HFF-Myc (cell line): ENCODE measurements around the gene ROBO1.

Source experiments
- DNase-seq: peaks from one replicate; pipeline ENCODE4 v3.0.0-alpha.2; 2011; ENCODE audit warnings: low read depth; ENCODE audit errors: extremely low read depth
- H3K4me3 ChIP-seq: replicated peaks from 2 replicates; pipeline ENCODE4 v1.5.1; 2011; ENCODE audit warnings: low read depth, mild to moderate bottlenecking, control low read depth, low read length
- TF ChIP-seq, protein P1 (sequence below): IDR thresholded peaks from 2 replicates; pipeline ENCODE4 v1.5.1; 2012; ENCODE audit warnings: mild to moderate bottlenecking, low read depth, low read length, control low read depth; ENCODE audit errors: missing control alignments

ROBO1 gene

DNA sequence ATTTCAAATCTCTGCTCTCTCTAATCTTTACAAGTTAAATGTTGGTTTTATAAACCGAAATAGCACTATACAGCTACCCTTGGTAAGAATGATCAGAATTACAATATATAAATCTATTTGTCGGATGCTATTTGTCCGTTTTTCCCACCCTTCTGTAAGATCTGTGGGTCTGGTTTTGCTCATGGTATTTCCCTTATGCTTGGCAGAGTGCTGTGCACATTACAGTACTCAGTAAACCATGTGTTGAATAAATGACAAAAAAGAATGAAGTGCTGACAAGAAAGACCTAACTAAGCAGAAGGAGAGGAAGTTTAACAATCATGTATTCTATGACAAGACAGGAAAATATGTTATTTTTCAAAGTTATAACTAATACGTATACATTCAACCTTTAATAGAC, 827.2 kb downstream of the ROBO1 start:
- no peak for DNase-seq
- H3K4me3 ChIP-seq = no peak overlapping the region
- TF ChIP-seq, protein P1, sequence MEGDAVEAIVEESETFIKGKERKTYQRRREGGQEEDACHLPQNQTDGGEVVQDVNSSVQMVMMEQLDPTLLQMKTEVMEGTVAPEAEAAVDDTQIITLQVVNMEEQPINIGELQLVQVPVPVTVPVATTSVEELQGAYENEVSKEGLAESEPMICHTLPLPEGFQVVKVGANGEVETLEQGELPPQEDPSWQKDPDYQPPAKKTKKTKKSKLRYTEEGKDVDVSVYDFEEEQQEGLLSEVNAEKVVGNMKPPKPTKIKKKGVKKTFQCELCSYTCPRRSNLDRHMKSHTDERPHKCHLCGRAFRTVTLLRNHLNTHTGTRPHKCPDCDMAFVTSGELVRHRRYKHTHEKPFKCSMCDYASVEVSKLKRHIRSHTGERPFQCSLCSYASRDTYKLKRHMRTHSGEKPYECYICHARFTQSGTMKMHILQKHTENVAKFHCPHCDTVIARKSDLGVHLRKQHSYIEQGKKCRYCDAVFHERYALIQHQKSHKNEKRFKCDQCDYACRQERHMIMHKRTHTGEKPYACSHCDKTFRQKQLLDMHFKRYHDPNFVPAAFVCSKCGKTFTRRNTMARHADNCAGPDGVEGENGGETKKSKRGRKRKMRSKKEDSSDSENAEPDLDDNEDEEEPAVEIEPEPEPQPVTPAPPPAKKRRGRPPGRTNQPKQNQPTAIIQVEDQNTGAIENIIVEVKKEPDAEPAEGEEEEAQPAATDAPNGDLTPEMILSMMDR = no peak

DNA sequence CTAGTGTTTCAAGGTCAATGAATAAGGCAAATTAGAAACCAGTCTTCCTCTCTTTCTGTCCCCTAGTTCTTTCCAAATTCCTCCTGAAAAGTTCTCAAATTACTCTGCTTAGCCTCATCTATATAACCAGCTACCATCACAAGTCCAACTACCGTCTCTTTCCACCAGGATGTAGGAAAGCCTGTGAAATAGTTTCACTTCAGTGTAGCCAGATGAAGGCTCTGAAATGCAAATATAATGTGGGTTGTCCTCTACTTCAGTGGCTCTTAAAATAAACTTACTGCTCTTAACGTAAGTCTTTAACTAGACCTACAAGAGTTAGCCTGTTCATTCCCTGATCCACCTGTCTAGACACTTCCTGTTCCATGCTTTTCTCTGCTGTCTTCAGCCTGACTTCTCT, 827.7 kb downstream of the ROBO1 start:
- H3K4me3 ChIP-seq = no peak overlapping the region
- no peak for DNase-seq
- TF ChIP-seq, protein P1 = no peak

DNA sequence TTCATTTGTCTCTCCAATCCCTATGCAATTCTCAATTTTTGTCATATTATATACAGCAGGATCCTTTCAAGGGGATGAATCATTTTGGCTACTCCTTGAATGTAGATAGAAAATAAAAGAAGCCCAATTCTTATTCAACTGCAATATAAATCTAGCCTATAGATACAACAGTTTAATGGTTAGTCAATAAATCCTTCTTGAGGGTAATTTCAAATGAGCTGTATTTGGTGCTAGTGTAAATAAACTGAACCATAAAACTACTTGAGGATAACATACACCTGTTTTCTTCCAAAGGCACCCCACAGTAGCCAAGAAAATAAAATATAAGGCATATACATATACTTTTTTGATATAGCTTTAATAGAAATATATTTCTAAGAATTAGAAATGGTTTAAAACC, 830.3 kb downstream of the ROBO1 start:
- no peak overlapping the region for H3K4me3 ChIP-seq
- TF ChIP-seq, protein P1 = no peak
- DNase-seq = no peak

DNA sequence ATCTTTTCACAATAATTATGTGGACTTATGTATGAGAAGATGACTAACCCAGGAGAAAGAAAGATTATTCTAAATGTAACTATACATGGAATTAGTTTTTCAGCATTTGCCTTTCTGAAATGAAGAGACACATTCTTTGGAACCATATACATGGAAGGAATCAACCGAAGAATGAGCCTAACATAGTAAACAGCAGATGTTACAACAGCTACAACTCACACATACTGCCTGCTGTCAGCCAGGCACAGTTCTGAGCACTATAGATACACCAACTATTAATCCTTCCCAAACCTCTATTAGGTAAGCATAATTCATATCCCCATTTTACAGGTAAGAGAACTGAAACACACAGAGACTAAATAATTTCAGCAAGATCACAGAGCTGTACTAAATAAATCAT, 840.0 kb downstream of the ROBO1 start:
- TF ChIP-seq, protein P1 = no peak
- H3K4me3 ChIP-seq = no peak overlapping the region
- DNase-seq = no peak

DNA sequence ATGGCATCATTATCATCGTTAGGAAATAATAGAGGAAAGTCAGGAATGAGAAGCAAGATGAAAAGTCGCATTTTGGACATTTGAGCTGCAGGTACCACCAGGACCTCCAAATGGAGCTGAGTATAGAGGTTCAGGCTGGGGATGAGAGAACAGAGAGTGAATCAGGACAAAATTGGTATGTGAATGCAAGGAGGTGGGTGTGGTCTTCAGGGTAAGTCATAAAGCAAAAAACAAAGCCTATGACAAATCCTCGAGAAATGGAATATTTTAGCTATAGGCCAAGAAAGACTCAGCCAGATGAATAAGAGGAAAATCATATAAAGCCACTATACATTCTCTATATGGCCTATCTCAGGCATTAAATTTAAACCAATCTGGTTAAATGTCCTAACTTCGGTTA, 841.3 kb downstream of the ROBO1 start:
- DNase-seq = no peak
- H3K4me3 ChIP-seq = no peak overlapping the region
- TF ChIP-seq, protein P1 = no peak

DNA sequence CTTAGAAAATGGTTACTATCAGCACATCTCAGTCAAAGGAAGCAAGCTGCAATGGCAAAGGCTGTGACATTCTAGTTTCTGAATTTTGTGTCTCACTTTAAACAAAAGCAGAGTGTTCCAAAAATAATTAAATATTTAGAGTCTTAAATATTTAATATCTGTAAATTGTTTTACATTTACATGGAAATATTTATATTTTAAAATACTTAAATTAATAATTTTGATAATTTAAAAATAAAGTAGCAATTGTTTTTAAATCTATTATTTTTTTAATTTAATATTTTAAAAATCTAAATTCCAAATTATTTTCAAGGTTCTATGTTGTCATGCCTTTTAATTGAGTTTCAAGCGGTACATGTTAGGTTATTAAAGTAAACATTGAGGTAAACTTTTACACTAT, 843.1 kb downstream of the ROBO1 start:
- DNase-seq = no peak
- TF ChIP-seq, protein P1 = no peak
- H3K4me3 ChIP-seq = no peak overlapping the region

DNA sequence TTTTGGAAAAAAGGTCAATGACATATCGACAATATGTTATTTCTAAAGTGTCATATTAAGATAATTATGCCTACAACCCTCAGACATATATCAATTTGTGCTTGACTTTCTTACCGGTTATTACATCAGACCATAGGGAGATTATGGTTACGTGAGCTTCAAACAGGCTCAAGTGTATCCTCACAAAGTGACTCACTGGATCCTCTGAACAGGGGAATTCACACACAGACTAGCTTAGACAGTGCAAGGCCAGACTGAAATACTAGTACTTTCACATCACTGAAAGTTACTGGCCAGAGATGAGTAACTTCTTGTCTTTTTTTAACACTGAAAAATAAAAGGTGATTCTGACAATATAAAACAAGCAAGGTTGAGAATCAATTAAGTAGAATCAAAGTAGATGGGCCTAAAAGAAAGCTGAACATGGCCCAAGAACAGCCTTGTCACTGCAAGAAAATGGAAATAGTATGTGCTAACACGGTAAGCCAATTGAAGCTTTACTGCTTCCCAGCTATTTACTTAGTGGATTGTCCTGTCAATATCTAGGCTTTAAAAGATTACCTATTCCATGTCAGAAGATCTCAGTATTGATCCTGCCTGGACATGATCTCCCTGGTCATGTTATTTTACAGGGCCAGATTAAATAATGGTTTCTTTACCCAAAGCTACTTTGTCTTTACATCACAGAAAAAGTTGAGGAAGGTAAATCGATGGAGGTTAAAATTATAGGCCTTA, 848.6 kb downstream of the ROBO1 start:
- DNase-seq = peak; percentile 26
- no peak overlapping the region for H3K4me3 ChIP-seq
- TF ChIP-seq, protein P1 = no peak
